Bronchial epithelial cell (primary cell): ENCODE measurements around the gene GALR3. TPM values are rescaled to one million over a fixed set of nuclear protein-coding genes. Genes with fewer than 3 reads are reported as not detected.

Experiments used
- DNase-seq: peaks from one replicate; pipeline ENCODE4 v3.0.0-alpha.2; 2010; ENCODE audit warnings: low read depth
- FAIRE-seq: peaks from 2 replicates; lab custom pipeline; 2011; peaks lifted over from hg19 to GRCh38; lab: Jason Lieb, UNC
- H3K27me3 ChIP-seq: 2 replicates; pipeline ENCODE4 v1.5.1; 2011; ENCODE audit warnings: low read length; ENCODE audit not compliant: control insufficient read depth, insufficient read depth
- H3K36me3 ChIP-seq: 2 replicates; pipeline ENCODE4 v1.5.1; 2011; ENCODE audit warnings: low read length; ENCODE audit not compliant: control insufficient read depth, insufficient read depth
- H3K4me3 ChIP-seq: 2 replicates; pipeline ENCODE4 v1.5.1; 2011; ENCODE audit warnings: mild to moderate bottlenecking, low read depth, low read length, control low read depth
- total RNA-seq: library from RNA; depleted of rRNA; stranded (reverse); fragments of >200 nt; gene quantifications from 2 replicates; pipeline ENCODE4 v1.2.1, GENCODE V29; 2014
- TF ChIP-seq, protein P1 (sequence below): IDR thresholded peaks from 2 replicates; pipeline ENCODE4 v1.5.1; 2011; ENCODE audit warnings: mild to moderate bottlenecking, moderate library complexity, low read length, control low read depth, inconsistent platforms; ENCODE audit not compliant: insufficient read depth, severe bottlenecking

GALR3 gene
- total RNA-seq, 1 donor from 2014 or later: not detected

- peak; percentile 22 for DNase-seq
These were observed 4.6 kb upstream of the GALR3 start for GRCh38 chr22:37818409-37819104.

DNA sequence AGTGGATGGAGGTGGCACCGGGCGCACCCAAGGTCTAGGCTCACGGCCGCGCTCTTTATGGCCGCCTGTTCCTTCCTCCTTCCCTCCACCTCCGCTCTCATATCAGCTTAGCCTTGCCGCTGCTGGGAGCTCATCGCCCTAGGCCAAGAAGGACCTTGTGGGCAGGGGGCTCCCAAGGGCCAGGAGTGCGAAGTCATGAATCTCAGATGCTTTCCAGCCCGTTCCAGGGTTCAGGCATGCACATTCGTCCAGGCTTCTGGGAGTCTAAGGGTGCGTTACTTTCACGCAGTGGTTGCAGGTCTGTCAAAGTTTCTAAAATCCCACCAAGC is 4.1 kb upstream of the GALR3 start:
- Histone ChIP-seq H3K4me3 (no peak overlapping the region), H3K36me3 (peaks cover 6% of the 10 kb centered on the region), H3K27me3 (no peaks in the 10 kb centered on the region)
- FAIRE-seq (no peak), DNase-seq (no peak)
- TF ChIP-seq, protein P1, sequence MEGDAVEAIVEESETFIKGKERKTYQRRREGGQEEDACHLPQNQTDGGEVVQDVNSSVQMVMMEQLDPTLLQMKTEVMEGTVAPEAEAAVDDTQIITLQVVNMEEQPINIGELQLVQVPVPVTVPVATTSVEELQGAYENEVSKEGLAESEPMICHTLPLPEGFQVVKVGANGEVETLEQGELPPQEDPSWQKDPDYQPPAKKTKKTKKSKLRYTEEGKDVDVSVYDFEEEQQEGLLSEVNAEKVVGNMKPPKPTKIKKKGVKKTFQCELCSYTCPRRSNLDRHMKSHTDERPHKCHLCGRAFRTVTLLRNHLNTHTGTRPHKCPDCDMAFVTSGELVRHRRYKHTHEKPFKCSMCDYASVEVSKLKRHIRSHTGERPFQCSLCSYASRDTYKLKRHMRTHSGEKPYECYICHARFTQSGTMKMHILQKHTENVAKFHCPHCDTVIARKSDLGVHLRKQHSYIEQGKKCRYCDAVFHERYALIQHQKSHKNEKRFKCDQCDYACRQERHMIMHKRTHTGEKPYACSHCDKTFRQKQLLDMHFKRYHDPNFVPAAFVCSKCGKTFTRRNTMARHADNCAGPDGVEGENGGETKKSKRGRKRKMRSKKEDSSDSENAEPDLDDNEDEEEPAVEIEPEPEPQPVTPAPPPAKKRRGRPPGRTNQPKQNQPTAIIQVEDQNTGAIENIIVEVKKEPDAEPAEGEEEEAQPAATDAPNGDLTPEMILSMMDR: no peak

More at GRCh38 chr22:37818409-37819104, 4.6 kb upstream of the GALR3 start:
- TF ChIP-seq, protein P1: peak; percentile 60
- Histone ChIP-seq H3K4me3 (peak overlapping the region; percentile 25), H3K36me3 (peaks cover 6% of the 10 kb centered on the region), H3K27me3 (no peaks in the 10 kb centered on the region)
- no peak for FAIRE-seq

GRCh38 chr22:37820350-37820749 is 2.8 kb upstream of the GALR3 start:
- TF ChIP-seq, protein P1: no peak
- Histone ChIP-seq H3K4me3 (no peak overlapping the region), H3K36me3 (peaks cover 4% of the 10 kb centered on the region), H3K27me3 (no peaks in the 10 kb centered on the region)
- DNase-seq (no peak), FAIRE-seq (no peak)

DNA sequence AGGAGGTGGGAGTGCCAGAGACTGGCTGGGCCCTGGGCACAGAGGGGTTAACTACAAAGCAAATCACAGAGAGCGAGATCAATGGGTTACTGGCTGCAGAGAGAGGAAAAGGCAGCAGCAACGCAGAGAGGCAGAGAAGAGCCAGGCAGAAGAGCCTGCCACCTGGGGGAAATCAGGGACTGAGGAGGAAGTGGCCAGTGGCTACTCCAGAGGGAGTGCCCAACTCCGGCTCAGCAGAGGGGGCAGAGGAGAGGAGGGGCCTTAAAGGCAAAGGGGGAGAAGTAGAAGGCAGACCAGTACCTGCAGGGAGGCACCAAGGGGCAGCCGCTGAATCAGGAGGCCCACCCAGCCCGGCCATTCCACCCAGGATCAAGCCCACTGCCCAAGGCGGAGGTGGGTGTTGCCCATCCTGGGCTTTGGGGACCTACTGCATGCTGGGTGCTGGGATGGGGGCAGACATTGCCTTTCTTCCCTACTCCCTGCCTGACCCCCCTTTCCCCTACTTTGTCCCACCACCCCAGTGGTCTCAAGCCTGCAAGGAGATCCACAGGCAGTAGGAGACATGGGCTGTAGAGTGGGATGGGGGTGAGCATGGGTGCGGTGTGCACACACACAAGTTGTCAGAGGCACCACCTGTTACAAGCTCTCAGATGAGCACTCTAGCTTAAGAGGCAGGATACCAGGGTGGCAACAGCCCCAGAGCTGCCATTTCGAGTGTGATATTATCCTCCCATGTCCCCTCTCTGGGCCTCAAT is 926 bp upstream of the GALR3 start:
- Histone ChIP-seq H3K4me3 (no peak overlapping the region), H3K27me3 (no peaks in the 10 kb centered on the region), H3K36me3 (peaks cover 1% of the 10 kb centered on the region)
- no peak for FAIRE-seq
- no peak for DNase-seq
- TF ChIP-seq, protein P1: no peak

DNA sequence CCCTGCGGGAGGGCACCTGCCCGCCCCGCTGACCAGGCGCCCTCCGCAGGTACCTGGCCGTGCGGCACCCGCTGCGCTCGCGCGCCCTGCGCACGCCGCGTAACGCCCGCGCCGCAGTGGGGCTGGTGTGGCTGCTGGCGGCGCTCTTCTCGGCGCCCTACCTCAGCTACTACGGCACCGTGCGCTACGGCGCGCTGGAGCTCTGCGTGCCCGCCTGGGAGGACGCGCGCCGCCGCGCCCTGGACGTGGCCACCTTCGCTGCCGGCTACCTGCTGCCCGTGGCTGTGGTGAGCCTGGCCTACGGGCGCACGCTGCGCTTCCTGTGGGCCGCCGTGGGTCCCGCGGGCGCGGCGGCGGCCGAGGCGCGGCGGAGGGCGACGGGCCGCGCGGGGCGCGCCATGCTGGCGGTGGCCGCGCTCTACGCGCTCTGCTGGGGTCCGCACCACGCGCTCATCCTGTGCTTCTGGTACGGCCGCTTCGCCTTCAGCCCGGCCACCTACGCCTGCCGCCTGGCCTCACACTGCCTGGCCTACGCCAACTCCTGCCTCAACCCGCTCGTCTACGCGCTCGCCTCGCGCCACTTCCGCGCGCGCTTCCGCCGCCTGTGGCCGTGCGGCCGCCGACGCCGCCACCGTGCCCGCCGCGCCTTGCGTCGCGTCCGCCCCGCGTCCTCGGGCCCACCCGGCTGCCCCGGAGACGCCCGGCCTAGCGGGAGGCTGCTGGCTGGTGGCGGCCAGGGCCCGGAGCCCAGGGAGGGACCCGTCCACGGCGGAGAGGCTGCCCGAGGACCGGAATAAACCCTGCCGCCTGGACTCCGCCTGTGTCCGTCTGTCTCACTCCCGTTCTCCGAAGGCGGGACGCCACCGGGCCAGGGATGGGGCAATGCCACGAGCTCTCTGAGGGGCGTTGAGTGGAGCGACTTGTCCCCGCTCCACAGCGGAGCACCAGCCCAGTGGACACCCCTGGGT is 1.8 kb downstream of the GALR3 start:
- TF ChIP-seq, protein P1: peak; percentile 15
- no peak for FAIRE-seq

More for the DNA sequence above, 1.8 kb downstream of the GALR3 start:
- Histone ChIP-seq H3K27me3 (no peaks in the 10 kb centered on the region), H3K4me3 (peak overlapping the region; percentile 22), H3K36me3 (no peaks in the 10 kb centered on the region)
- no peak for DNase-seq
